H7 (cell line): ENCODE results near the gene SLC6A11. TPM values are rescaled to one million over a fixed set of nuclear protein-coding genes. Genes with fewer than 3 reads are reported as not detected.

Source experiments
- DNase-seq: peaks from one replicate; pipeline ENCODE4 v3.0.0; 2012
- H3K27me3 ChIP-seq: 2 replicates; pipeline ENCODE4 v1.6.0; 2011; ENCODE audit warnings: mild to moderate bottlenecking, low read length; ENCODE audit not compliant: control insufficient read depth, insufficient read depth
- H3K36me3 ChIP-seq: replicated peaks from 2 replicates; pipeline ENCODE4 v1.5.1; 2011; ENCODE audit warnings: low read length; ENCODE audit not compliant: control insufficient read depth, insufficient read depth
- H3K4me3 ChIP-seq: 2 replicates; pipeline ENCODE4 v1.5.1; 2011; ENCODE audit warnings: low read depth, mild to moderate bottlenecking, control low read depth, low read length, moderate library complexity; ENCODE audit not compliant: insufficient read depth
- total RNA-seq: library from RNA; depleted of rRNA; stranded (reverse); fragments of >200 nt; shearing (Covaris generic); gene quantifications from 2 replicates; pipeline ENCODE4 v1.2.3, GENCODE V29; 2014

SLC6A11 gene
- total RNA-seq, 1 experiment from 2014 or later: 0.24 TPM

GRCh38 chr3:10869460-10869859 lies 53.4 kb downstream of the SLC6A11 start:
- no peak overlapping the region for H3K4me3 ChIP-seq
- DNase-seq: no peak
- no peaks in the 10 kb centered on the region for H3K36me3 ChIP-seq
- H3K27me3 ChIP-seq: peaks cover 25% of the 10 kb centered on the region

- Histone ChIP-seq H3K4me3 (no peak overlapping the region), H3K27me3 (peaks cover 29% of the 10 kb centered on the region), H3K36me3 (no peaks in the 10 kb centered on the region)
- no peak for DNase-seq
Observed at GRCh38 chr3:10870296-10870695, 54.3 kb downstream of the SLC6A11 start.

GRCh38 chr3:10873415-10873814 lies 57.4 kb downstream of the SLC6A11 start:
- no peaks in the 10 kb centered on the region for H3K36me3 ChIP-seq
- H3K27me3 ChIP-seq: peaks cover 38% of the 10 kb centered on the region
- H3K4me3 ChIP-seq: no peak overlapping the region

GRCh38 chr3:10875914-10876313 lies 59.9 kb downstream of the SLC6A11 start:
- Histone ChIP-seq H3K27me3 (peaks cover 33% of the 10 kb centered on the region), H3K4me3 (no peak overlapping the region), H3K36me3 (no peaks in the 10 kb centered on the region)
- no peak for DNase-seq

More at GRCh38 chr3:10873415-10873814, 57.4 kb downstream of the SLC6A11 start:
- no peak for DNase-seq

- Histone ChIP-seq H3K27me3 (peaks cover 30% of the 10 kb centered on the region), H3K4me3 (no peak overlapping the region), H3K36me3 (no peaks in the 10 kb centered on the region)
- no peak for DNase-seq
Observed at GRCh38 chr3:10876661-10877060, 60.6 kb downstream of the SLC6A11 start.

- DNase-seq: no peak
- Histone ChIP-seq H3K36me3 (no peaks in the 10 kb centered on the region), H3K27me3 (peaks cover 2% of the 10 kb centered on the region; the same call in 1 of the 2 replicates), H3K4me3 (no peak overlapping the region)
Observed at GRCh38 chr3:10882851-10883250, 66.8 kb downstream of the SLC6A11 start.

GRCh38 chr3:10883478-10884234 lies 67.6 kb downstream of the SLC6A11 start:
- H3K27me3 ChIP-seq: peaks cover 2% of the 10 kb centered on the region; the same call in 1 of the 2 replicates
- no peaks in the 10 kb centered on the region for H3K36me3 ChIP-seq
- no peak overlapping the region for H3K4me3 ChIP-seq
- peak; percentile 73 for DNase-seq

- Histone ChIP-seq H3K4me3 (no peak overlapping the region), H3K36me3 (no peaks in the 10 kb centered on the region), H3K27me3 (no peaks in the 10 kb centered on the region)
- DNase-seq: no peak
Observed at GRCh38 chr3:10887015-10887414, 71.0 kb downstream of the SLC6A11 start.

- Histone ChIP-seq H3K36me3 (no peaks in the 10 kb centered on the region), H3K4me3 (no peak overlapping the region), H3K27me3 (no peaks in the 10 kb centered on the region)
- DNase-seq: no peak
Observed at GRCh38 chr3:10888518-10889090, 72.6 kb downstream of the SLC6A11 start.

- no peak for DNase-seq
- no peaks in the 10 kb centered on the region for H3K27me3 ChIP-seq
- no peaks in the 10 kb centered on the region for H3K36me3 ChIP-seq
- no peak overlapping the region for H3K4me3 ChIP-seq
Observed at GRCh38 chr3:10889206-10889960, 73.4 kb downstream of the SLC6A11 start.

GRCh38 chr3:10890665-10891064 lies 74.6 kb downstream of the SLC6A11 start:
- Histone ChIP-seq H3K4me3 (no peak overlapping the region), H3K36me3 (no peaks in the 10 kb centered on the region), H3K27me3 (no peaks in the 10 kb centered on the region)
- no peak for DNase-seq

GRCh38 chr3:10892622-10893021 lies 76.6 kb downstream of the SLC6A11 start:
- Histone ChIP-seq H3K27me3 (no peaks in the 10 kb centered on the region), H3K4me3 (no peak overlapping the region), H3K36me3 (no peaks in the 10 kb centered on the region)
- no peak for DNase-seq

GRCh38 chr3:10901296-10901945 lies 85.4 kb downstream of the SLC6A11 start:
- H3K27me3 ChIP-seq: no peaks in the 10 kb centered on the region
- DNase-seq: peak; percentile 42

GRCh38 chr3:10907262-10907661 lies 91.2 kb downstream of the SLC6A11 start:
- no peak for DNase-seq

More at GRCh38 chr3:10901296-10901945, 85.4 kb downstream of the SLC6A11 start:
- H3K4me3 ChIP-seq: no peak overlapping the region
- H3K36me3 ChIP-seq: no peaks in the 10 kb centered on the region

More at GRCh38 chr3:10907262-10907661, 91.2 kb downstream of the SLC6A11 start:
- H3K36me3 ChIP-seq: no peaks in the 10 kb centered on the region
- H3K4me3 ChIP-seq: no peak overlapping the region
- no peaks in the 10 kb centered on the region for H3K27me3 ChIP-seq
